HepG2 (cell line): Measurements from ENCODE around the gene AAR2. TPM values are rescaled to one million over a fixed set of nuclear protein-coding genes. Genes with fewer than 3 reads are reported as not detected.

Source experiments
- CENPX ChIP-seq: sonication (generic); formaldehyde crosslinking; IDR thresholded peaks from 2 replicates; pipeline ENCODE4 v1.9.0; 2021; ENCODE audit warnings: mild to moderate bottlenecking, missing genetic modification reagents, moderate library complexity
- CHD2 ChIP-seq: IDR thresholded peaks from 2 replicates; pipeline ENCODE4 v1.6.1; 2011; ENCODE audit warnings: low read depth, low read length, improper control_type of control experiment
- KAT7 ChIP-seq: IDR thresholded peaks from 2 replicates; pipeline ENCODE4 v1.6.1; 2018; ENCODE audit warnings: borderline replicate concordance, missing compliant biosample characterization
- MTA3 ChIP-seq: sonication (generic); formaldehyde crosslinking; IDR thresholded peaks from 2 replicates; pipeline ENCODE4 v1.4.0; 2020; ENCODE audit warnings: missing genetic modification reagents
- NCOA2 ChIP-seq: sonication (generic); formaldehyde crosslinking; IDR thresholded peaks from 2 replicates; pipeline ENCODE4 v1.8.0; 2022; ENCODE audit warnings: inconsistent platforms
- NCOR1 ChIP-seq: fragments of 200-600 bp; sonication (generic); IDR thresholded peaks from 2 replicates; pipeline ENCODE4 v1.7.0; 2017; ENCODE audit warnings: antibody characterized with exemption, low read length, borderline replicate concordance
- NFYB ChIP-seq: sonication (generic); formaldehyde crosslinking; IDR thresholded peaks from 2 replicates; pipeline ENCODE4 v1.4.0; 2020; ENCODE audit warnings: missing genetic modification reagents
- NR2F1 ChIP-seq, 2 experiments: fragments of 450-650 bp in 1 of 2; formaldehyde crosslinking in 1 of 2; IDR thresholded peaks; 2 replicates each; pipeline versions ENCODE4 v1.5.0 to v1.6.1; 2016 to 2020; ENCODE audit warnings: mild to moderate bottlenecking in 1 of 2, missing compliant biosample characterization in 1 of 2, missing genetic modification reagents in 1 of 2, moderate library complexity in 1 of 2
- THYN1 ChIP-seq: sonication (generic); formaldehyde crosslinking; IDR thresholded peaks from 2 replicates; pipeline ENCODE4 v1.8.1; 2023; ENCODE audit warnings: low read depth, mild to moderate bottlenecking, moderate library complexity, missing genetic modification reagents, borderline replicate concordance
- ZBTB7A ChIP-seq: sonication (generic); formaldehyde crosslinking; IDR thresholded peaks from 2 replicates; pipeline ENCODE4 v1.8.0; 2022; ENCODE audit warnings: mild to moderate bottlenecking, missing genetic modification reagents
- ZEB1 ChIP-seq: IDR thresholded peaks from 2 replicates; pipeline ENCODE4 v1.6.1; 2012; ENCODE audit warnings: mild to moderate bottlenecking, low read depth, inconsistent platforms; ENCODE audit not compliant: insufficient replicate concordance
- ZNF30 ChIP-seq: sonication (generic); formaldehyde crosslinking; IDR thresholded peaks from 2 replicates; pipeline ENCODE4 v1.5.0; 2020; ENCODE audit warnings: mild to moderate bottlenecking, missing genetic modification reagents
- ZNF337 ChIP-seq: sonication (generic); formaldehyde crosslinking; IDR thresholded peaks from 2 replicates; pipeline ENCODE4 v1.5.1; 2020; ENCODE audit warnings: missing genetic modification reagents, low read depth, mild to moderate bottlenecking, borderline replicate concordance
- ZNF546 ChIP-seq: sonication (generic); formaldehyde crosslinking; conservative IDR thresholded peaks from 2 replicates; pipeline ENCODE4 v1.8.1; 2023; ENCODE audit warnings: mild to moderate bottlenecking, missing genetic modification reagents
- polyA plus RNA-seq, 8 experiments: library from polyadenylated mRNA; depleted of rRNA in 3 of 8; stranded (reverse) in 7 of 8; unstranded in 1 of 8; fragments of >200 nt; fragmentation: Illumina TruSeq in 4 of 8; extraction: Trizol in 4 of 8; gene quantifications; 2 replicates each; pipeline versions ENCODE4 v1.2.1 to v1.2.3, GENCODE V29; 2011 to 2016; ENCODE audit warnings: low read depth in 4 of 8, missing spikeins in 1 of 8, mixed read lengths in 1 of 8; ENCODE audit not compliant: insufficient read depth in 1 of 8
- total RNA-seq, 5 experiments: library from RNA; depleted of rRNA; stranded (reverse); fragments of >200 nt; fragmentation: Illumina TruSeq; extraction: Trizol; gene quantifications; 2 replicates each; pipeline ENCODE4 v1.2.3, GENCODE V29; 2016; ENCODE audit warnings: low read depth in 1 of 5
- TF ChIP-seq, protein P1 (sequence below): sonication (generic); formaldehyde crosslinking; IDR thresholded peaks from one replicate; pipeline ENCODE4 v1.5.1; 2020; ENCODE audit warnings: mild to moderate bottlenecking, missing genetic modification reagents; ENCODE audit errors: not compliant biosample characterization
- TF ChIP-seq, protein P2 (sequence below): sonication (generic); formaldehyde crosslinking; IDR thresholded peaks from 2 replicates; pipeline ENCODE4 v1.4.0; 2020; ENCODE audit warnings: mild to moderate bottlenecking, missing genetic modification reagents
- TF ChIP-seq, protein P3 (sequence below): sonication (generic); formaldehyde crosslinking; IDR thresholded peaks from 2 replicates; pipeline ENCODE4 v1.5.0; 2020; ENCODE audit warnings: missing genetic modification reagents
- TF ChIP-seq, protein P4 (sequence below): sonication (generic); formaldehyde crosslinking; IDR thresholded peaks from 2 replicates; pipeline ENCODE4 v1.5.0; 2020; ENCODE audit warnings: missing genetic modification reagents

Gene AAR2
- total and polyA plus RNA-seq, 2 of the 13 experiments (the other 11 are each of a cell fraction or from before 2014, with no cell fraction given) = 45.2 to 46.2 TPM

DNA sequence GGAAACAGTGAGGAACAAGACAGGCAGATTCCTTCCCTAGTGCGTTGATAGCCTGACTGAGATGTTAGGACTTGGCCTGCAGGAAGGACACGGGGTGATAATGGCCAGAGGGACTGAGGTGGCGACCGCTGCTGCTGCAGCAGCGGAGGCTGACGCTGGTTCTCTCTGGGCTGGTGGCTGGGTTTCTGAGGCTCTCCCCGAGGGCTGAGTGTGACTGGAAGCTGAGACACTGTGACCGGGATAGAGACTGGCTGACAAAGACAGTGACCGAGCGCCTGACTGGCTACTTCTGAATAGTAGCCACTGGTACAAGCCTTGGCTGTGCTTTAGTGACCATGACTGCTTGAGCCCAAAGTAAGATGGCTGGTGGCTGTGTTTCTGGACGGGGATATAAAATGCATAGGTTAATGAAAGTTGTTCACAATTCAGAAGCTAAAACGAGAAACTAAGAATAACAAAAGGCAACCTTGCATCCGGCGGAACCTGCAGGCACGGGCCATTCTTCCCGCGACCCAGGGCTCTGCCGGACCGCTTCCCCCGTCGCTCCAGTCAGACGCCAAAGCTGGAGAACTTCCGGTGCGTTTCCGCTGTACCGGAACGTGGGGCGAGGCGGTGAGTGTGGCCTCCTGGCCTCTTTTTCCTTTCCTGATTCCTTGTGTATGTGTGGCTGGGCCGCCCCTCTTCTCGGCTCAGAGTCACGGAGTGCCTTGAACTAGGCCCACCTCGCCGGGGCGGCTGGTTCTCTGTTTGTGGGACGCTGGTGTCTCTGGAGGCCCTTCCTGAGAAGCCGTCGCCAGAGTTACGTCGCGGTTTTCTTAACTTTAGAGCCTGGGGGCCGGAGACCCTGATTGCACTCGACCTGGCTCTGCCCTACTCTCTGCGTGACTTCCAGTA is at the start of gene AAR2 (continued):
- TF ChIP-seq, protein P1, sequence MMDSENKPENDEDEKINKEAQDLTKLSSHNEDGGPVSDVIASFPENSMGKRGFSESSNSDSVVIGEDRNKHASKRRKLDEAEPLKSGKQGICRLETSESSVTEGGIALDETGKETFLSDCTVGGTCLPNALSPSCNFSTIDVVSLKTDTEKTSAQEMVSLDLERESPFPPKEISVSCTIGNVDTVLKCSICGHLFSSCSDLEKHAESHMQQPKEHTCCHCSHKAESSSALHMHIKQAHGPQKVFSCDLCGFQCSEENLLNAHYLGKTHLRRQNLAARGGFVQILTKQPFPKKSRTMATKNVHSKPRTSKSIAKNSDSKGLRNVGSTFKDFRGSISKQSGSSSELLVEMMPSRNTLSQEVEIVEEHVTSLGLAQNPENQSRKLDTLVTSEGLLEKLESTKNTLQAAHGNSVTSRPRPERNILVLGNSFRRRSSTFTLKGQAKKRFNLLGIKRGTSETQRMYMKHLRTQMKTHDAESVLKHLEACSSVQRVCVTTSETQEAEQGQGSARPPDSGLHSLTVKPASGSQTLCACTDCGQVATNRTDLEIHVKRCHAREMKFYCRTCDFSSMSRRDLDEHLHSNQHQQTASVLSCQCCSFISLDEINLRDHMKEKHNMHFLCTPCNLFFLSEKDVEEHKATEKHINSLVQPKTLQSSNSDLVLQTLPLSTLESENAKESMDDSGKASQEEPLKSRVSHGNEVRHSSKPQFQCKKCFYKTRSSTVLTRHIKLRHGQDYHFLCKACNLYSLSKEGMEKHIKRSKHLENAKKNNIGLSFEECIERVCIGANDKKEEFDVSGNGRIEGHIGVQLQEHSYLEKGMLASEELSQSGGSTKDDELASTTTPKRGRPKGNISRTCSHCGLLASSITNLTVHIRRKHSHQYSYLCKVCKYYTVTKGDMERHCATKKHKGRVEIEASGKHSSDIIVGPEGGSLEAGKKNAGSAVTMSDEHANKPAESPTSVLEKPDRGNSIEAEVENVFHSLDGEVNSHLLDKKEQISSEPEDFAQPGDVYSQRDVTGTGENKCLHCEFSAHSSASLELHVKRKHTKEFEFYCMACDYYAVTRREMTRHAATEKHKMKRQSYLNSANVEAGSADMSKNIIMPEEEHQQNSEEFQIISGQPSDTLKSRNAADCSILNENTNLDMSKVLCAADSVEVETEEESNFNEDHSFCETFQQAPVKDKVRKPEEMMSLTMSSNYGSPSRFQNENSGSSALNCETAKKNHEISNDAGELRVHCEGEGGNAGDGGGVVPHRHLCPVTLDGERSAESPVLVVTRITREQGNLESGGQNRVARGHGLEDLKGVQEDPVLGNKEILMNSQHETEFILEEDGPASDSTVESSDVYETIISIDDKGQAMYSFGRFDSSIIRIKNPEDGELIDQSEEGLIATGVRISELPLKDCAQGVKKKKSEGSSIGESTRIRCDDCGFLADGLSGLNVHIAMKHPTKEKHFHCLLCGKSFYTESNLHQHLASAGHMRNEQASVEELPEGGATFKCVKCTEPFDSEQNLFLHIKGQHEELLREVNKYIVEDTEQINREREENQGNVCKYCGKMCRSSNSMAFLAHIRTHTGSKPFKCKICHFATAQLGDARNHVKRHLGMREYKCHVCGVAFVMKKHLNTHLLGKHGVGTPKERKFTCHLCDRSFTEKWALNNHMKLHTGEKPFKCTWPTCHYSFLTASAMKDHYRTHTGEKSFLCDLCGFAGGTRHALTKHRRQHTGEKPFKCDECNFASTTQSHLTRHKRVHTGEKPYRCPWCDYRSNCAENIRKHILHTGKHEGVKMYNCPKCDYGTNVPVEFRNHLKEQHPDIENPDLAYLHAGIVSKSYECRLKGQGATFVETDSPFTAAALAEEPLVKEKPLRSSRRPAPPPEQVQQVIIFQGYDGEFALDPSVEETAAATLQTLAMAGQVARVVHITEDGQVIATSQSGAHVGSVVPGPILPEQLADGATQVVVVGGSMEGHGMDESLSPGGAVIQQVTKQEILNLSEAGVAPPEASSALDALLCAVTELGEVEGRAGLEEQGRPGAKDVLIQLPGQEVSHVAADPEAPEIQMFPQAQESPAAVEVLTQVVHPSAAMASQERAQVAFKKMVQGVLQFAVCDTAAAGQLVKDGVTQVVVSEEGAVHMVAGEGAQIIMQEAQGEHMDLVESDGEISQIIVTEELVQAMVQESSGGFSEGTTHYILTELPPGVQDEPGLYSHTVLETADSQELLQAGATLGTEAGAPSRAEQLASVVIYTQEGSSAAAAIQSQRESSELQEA (CRISPR knock-in tag) = peak; percentile 94
- TF ChIP-seq THYN1 (CRISPR knock-in tag) = no peak
- TF ChIP-seq, protein P2, sequence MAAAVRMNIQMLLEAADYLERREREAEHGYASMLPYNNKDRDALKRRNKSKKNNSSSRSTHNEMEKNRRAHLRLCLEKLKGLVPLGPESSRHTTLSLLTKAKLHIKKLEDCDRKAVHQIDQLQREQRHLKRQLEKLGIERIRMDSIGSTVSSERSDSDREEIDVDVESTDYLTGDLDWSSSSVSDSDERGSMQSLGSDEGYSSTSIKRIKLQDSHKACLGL (CRISPR knock-in tag) = peak; percentile 94; the same call in 1 of the 2 replicates
- TF ChIP-seq ZNF337 (CRISPR knock-in tag) = peak; percentile 76; the same call in 1 of the 2 replicates
- no peak for TF ChIP-seq MTA3 (CRISPR knock-in tag)
- TF ChIP-seq CHD2 = no peak
- TF ChIP-seq NCOR1 = peak; percentile 62; the same call in 1 of the 2 replicates
- no peak for TF ChIP-seq CENPX (CRISPR knock-in tag)
- TF ChIP-seq, protein P3, sequence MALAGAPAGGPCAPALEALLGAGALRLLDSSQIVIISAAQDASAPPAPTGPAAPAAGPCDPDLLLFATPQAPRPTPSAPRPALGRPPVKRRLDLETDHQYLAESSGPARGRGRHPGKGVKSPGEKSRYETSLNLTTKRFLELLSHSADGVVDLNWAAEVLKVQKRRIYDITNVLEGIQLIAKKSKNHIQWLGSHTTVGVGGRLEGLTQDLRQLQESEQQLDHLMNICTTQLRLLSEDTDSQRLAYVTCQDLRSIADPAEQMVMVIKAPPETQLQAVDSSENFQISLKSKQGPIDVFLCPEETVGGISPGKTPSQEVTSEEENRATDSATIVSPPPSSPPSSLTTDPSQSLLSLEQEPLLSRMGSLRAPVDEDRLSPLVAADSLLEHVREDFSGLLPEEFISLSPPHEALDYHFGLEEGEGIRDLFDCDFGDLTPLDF (CRISPR knock-in tag) = peak; percentile 45; the same call in 1 of the 2 replicates
- TF ChIP-seq, protein P4, sequence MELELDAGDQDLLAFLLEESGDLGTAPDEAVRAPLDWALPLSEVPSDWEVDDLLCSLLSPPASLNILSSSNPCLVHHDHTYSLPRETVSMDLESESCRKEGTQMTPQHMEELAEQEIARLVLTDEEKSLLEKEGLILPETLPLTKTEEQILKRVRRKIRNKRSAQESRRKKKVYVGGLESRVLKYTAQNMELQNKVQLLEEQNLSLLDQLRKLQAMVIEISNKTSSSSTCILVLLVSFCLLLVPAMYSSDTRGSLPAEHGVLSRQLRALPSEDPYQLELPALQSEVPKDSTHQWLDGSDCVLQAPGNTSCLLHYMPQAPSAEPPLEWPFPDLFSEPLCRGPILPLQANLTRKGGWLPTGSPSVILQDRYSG = no peak
- TF ChIP-seq ZNF30 = 0 out of 2 replicates have a peak, but pooled peaks have one; percentile 27
- TF ChIP-seq ZEB1 = no peak
- peak; percentile 95 for TF ChIP-seq ZNF546
- peak; percentile 78 for TF ChIP-seq NFYB (CRISPR knock-in tag)
- peak; percentile 90 for TF ChIP-seq ZBTB7A (CRISPR knock-in tag)
- peak in 1 of 2 experiments; percentile 21; a peak in 2 of 4 replicates for TF ChIP-seq NR2F1 (CRISPR knock-in tag; IDR thresholded peaks at IDR 0.05)
- peak; percentile 65; the same call in 1 of the 2 replicates for TF ChIP-seq NCOA2 (CRISPR knock-in tag)
- TF ChIP-seq KAT7 (CRISPR knock-in tag) = peak; percentile 100
